NCI-H1417 treated with DMSO at 0.1 percent for 48 hours (cell line): ENCODE results near the gene ZC3H12D.
"Not testable (repeated sequence)": the region's sequence is repeated elsewhere in the genome, so short reads cannot be mapped to it uniquely, and the experiment has no call there.

ENCODE experiments used
- DNase-seq: peaks from one replicate; lab custom pipeline; 2025; lab: John Stamatoyannopoulos, UW

ZC3H12D gene

GRCh38 chr6:149484733-149485700, at the start of gene ZC3H12D:
Gene ZC3H12D, minus strand, starts transcription at chr6:149485014. Its CDS starts 10,471 bp downstream, at chr6:149474543.
- DNase-seq = no peak

DNA sequence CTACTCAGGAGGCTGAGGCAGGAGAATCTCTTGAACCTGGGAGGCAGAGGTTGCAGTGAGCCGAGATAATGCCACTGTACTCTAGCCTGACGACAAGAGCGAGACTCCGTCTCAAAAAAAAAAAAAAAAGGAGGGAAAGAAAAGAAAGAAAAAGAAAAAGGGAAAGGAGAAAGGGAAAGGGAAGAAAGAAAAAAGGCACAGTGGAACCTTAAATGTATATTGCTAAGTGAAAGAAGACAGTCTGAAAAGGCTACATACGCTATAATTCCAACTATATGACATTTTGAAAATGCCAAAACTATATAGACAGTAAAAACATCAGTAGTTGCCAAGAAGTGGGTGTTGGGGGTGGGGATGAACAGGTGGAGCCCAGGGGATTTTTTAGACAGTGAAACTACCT, 44.8 kb upstream of the ZC3H12D start:
- no peak for DNase-seq

DNA sequence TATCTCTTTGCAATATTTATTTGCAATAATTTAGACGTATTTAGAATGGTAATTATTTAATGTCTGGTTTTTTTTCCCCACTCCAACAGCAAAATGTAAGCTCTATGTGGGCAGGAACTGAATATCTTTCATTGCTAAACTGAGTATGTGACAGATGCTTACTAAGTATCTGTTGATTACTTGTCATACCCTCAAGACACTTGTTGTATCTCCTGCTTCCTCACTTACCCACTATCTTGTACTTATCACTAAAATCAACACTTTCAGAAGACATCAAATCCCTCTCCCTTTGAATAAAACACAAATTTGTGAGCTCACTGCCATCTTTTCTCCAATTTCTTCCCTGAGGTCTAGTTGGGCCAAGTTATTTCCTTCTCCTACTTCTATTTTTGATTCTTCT, 30.7 kb upstream of the ZC3H12D start:
- DNase-seq = no peak

- no peak for DNase-seq
Observed at GRCh38 chr6:149513915-149514314, 29.1 kb upstream of the ZC3H12D start.

DNA sequence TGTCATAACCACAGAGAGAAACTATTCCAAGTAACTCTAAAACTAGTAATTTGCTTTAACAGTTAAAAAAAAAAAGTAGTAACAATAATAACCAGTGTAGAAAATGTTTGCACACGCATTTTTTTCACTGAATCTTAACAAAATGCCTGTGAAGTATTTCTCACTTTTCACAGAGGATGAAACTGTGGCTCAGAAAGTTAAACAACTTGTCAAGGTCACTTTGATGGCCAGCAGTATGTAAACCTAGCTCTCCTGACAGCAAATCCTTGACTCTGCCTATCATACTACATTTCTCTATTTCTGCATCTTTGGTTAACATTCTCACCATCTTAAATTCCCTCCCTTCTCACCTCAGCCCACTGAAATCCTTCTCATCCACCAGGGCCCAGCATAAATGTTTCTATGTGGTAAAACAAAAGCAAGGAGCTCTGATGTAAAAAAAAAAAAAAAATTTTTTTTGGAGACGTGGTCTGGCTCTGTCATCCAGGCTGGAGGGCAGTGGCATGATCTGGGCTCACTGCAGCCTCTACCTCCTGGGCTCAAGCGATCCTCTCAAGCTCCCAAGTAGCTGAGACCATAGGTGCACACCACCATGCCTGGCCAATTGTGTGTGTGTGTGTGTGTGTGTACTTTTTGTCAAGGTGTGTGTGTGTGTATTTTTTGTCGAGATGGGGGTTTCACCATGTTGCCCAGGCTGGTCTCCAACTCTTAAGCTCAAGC, 26.1 kb upstream of the ZC3H12D start:
- DNase-seq = no peak

DNA sequence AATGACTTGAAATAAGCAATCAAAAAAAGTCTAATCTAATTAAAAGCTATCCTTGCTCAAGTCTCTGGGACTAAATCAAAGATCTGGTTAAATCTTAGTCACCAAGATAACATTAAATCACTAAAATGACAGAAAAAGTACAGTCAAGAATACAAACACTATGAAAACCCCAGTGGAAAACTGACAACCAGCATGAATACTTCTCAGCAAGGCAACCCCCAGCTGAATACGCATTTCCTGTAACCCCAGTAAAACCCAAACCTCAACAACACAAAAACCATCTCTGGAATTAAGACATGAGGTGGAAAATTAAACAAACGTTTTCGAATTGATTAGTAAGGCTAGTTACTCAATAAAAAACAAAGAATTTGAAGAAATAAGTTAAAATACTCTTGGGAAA, 23.7 kb upstream of the ZC3H12D start:
- no peak for DNase-seq

- DNase-seq = no peak
Observed at GRCh38 chr6:149503872-149504271, 19.1 kb upstream of the ZC3H12D start.

- DNase-seq = no peak
Observed at GRCh38 chr6:149503276-149503675, 18.5 kb upstream of the ZC3H12D start.

DNA sequence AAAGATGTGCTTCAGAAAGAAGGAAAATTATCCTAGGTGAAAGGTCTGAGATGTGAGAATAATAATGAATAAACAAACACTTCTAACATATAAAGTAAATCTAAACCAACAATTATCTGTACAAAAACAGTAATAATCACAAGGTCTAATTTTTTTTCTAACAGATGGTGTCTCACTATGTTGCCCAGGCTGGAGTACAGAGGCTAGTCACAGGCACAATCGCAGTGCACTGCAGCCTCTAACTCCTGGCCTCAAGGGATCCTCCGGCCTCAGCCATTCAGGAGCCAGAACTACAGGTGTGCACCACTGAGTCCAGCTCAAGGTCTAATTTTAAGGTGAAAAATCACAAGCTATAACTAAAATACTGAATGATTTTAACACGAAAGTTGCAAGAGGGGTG, 17.0 kb upstream of the ZC3H12D start:
- DNase-seq = no peak

- DNase-seq = no peak
Observed at GRCh38 chr6:149501201-149501600, 16.4 kb upstream of the ZC3H12D start.

- no peak for DNase-seq
Observed at GRCh38 chr6:149500096-149500495, 15.3 kb upstream of the ZC3H12D start.

DNA sequence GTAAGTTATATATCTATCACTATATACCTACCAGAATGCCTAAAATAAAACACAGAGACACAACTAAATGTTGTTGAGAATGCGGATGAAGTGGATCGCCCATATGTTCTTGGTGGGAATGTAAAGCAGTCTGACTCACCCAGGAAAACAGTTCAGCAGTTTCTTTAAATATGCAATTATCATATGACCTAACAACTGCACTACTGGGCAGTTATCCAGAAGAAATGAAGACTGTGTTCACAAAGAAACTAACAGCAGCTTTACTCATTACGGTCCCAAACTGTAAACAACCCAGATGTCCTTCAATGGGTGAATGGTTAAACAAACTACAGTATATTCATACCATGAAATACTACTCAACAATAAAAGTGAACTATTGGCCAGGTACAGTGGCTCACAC, 14.3 kb upstream of the ZC3H12D start:
- DNase-seq = no peak

DNA sequence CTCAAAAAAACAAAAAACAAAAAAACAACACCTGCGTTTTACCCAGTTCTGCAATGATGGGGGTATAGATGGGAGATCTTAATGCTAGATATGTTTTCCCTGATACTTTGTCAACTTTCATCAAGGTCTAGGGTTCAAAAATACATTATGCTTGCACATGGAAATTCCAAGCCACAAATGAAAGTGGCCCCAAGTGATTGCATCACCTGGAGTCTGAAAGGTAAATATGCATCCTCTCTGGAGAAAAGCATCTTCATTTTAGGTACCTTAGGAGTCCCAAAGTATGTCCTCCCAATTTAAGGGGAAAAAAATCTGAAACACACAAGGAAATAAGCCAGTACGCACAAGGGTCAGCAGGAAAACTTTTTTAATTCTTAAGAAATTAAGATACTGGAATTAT, 12.6 kb upstream of the ZC3H12D start:
- no peak for DNase-seq

DNA sequence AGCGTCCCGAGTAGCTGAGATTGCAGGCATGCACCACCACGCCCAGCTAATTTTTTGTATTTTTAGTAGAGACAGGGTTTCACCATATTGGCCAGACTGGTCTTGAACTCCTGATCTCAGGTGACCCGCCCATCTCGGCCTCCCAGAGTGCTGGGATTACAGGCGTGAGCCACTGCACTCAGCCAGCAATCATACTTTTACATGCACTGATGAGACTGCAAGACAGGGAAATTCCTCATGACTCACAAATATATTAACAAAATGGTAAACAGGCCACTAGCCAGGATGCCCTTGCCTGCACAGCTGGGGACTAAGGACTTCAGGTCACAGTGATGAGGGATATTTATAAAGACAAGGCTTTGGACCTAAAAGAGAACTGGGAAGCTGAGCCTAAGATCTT, 11.8 kb upstream of the ZC3H12D start:
- DNase-seq = not testable (repeated sequence)

DNA sequence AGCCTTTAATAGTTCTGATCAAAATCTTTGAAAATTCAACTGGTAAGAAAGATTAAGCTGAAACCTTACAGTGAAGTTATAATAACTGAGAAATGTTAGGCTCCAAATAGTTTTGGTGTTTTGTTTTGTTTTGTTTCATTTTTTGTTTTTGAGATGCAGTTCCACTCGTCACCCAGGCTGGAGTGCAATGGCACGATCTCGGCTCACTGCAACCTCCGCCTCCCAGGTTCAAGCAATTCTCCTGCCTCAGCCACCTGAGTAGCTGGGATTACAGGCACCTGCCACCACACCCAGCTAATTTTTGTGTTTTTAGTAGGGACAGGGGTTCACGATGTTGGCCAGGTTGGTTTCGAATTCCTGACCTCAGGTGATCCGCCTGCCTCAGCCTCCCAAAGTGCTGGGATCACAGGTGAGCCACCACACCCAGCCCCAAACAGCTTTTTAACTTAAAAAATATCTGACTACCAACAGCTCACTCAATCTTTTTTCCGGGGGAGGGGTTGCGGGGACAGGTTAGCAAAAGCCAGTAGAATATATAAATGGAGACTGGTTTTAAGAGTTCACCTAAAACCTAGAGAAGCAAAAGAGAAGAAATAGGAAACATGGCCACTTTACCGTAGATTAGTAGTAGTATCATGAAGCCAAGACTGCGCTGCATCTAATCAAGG, 10.7 kb upstream of the ZC3H12D start:
- DNase-seq = not testable (repeated sequence)

GRCh38 chr6:149494810-149495209, 10.0 kb upstream of the ZC3H12D start:
- DNase-seq = not testable (repeated sequence)

DNA sequence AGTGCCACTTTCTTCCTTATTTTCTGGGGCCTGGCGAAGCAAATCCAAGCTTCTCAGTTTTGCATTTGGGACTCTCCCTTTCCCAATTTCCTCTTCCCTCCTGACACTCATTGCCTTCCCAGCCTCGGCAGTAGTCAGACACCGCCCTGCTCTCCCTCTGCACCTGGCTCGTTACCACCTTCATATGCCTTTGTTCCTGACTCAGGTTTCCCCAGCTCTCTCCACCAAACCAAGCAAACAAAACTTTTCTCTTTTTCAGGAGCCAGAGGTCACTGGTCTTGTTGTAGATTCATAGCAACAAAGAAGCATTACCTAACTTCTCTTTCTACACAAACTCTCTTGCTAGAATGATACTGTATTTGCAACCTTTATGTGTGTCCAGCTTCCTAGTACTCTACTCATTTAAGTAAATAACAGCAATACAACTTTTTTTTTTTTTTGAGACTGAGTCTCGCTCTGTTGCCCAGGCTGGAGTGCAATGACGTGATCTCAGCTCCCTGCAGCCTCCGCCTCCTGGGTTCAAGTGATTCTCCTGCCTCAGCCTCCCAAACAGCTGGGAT, 9.0 kb upstream of the ZC3H12D start:
- DNase-seq = no peak

GRCh38 chr6:149492798-149493343, 8.1 kb upstream of the ZC3H12D start:
- no peak for DNase-seq

DNA sequence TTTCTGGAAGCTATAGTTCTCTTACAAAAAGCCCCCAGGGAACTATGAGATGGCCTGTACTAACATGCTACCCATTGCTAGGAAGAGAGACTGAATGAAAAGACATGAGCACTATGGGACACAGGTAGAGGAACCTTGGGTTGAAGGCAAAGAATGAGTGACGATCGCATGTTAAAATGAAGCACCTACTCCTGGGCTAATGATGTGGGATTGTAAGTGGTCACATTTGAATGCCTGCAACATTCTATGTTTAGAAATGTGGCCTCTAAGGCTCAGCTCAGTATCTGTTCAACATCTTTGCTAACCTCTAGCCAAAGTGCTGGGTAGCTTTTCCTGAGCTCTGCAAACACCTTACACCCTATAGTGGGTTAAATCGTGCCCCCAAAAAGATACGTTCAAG, 5.2 kb upstream of the ZC3H12D start:
- no peak for DNase-seq

DNA sequence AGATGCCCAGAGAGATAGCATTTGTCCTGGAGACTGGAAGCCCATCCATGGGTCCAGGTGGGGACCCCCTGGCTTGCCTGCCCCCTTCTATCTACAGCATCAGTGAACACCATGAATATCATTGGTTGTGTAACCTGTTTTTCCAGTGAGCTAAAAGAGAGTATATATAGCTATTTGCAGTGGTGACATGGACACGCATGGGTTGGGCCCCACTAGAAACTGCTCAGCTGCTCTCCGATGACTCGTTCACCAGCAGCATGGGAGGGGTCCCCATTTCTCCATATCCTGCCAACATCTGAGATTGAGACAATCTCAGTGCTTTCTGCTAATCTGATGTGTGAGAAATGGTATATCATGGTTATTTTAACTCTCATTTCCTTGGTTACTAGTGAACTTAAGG, 4.0 kb upstream of the ZC3H12D start:
- no peak for DNase-seq

GRCh38 chr6:149487316-149487715, 2.5 kb upstream of the ZC3H12D start:
- DNase-seq = no peak
